Left lung (tissue), 10 donors: ENCODE results near the gene OTOG. TPM values are rescaled to one million over a fixed set of nuclear protein-coding genes. Genes with fewer than 3 reads are reported as not detected.
A peak's percentile ranks its signal among the peaks of the same experiment; 100 is the strongest.

Experiments
- ATAC-seq: fragments of 200-7000 bp; cut with Tn5 transposase; one replicate; pipeline ENCODE4 v1.9.1; 2020; ENCODE audit warnings: moderate library complexity
- DNase-seq, 4 donors: peaks; one replicate each; pipeline ENCODE4 v3.0.0-alpha.2; 2013 to 2020
- H3K27ac ChIP-seq, 2 donors: fragments of 200-600 bp; sonication (generic) in 1 of 2; one replicate each; pipeline versions ENCODE4 v1.5.0 to v1.8.0; 2020 to 2021
- H3K27me3 ChIP-seq, 2 donors: fragments of 200-600 bp; sonication (generic) in 1 of 2; one replicate each; pipeline versions ENCODE4 v1.5.0 to v1.8.0; 2020 to 2021
- H3K36me3 ChIP-seq, 2 donors: fragments of 200-600 bp; sonication (generic) in 1 of 2; one replicate each; pipeline versions ENCODE4 v1.5.0 to v1.8.0; 2020 to 2021
- H3K4me1 ChIP-seq, 2 donors: fragments of 200-600 bp; one replicate each; pipeline ENCODE4 v1.8.0; 2021
- H3K4me3 ChIP-seq, 2 donors: fragments of 200-600 bp; sonication (generic) in 1 of 2; one replicate each; pipeline versions ENCODE4 v1.5.0 to v1.8.0; 2020 to 2021; ENCODE audit warnings: mild to moderate bottlenecking in 1 of 2
- H3K9me3 ChIP-seq, 2 donors: fragments of 200-600 bp; sonication (generic) in 1 of 2; one replicate each; pipeline versions ENCODE4 v1.5.0 to v1.8.0; 2020 to 2021
- intact Hi-C, 2 donors: fragments of 100-400 bp; cut with DNase I; formaldehyde crosslinking; loops; one replicate each; pipeline versions ENCODE4 v1.11.2 to v1.14.2; 2022
- polyA plus RNA-seq, 6 donors: library from polyadenylated mRNA; unstranded; fragments of 120-200 nt; gene quantifications; one replicate each; pipeline ENCODE4 v1.2.1, GENCODE V29; 2013; ENCODE audit not compliant: insufficient read length in 6 of 6
- total RNA-seq, 2 donors: library from RNA; stranded (reverse); fragmentation: NEBNext Ultra II Directional; extraction: Animal tissue kit (Norgen Biotek cat#: 25700); gene quantifications; one replicate each; pipeline ENCODE4 v1.2.1, GENCODE V29; 2021
- TF ChIP-seq, protein P1 (sequence below), 2 donors: fragments of 200-600 bp; sonication (generic) in 1 of 2; IDR thresholded peaks; one replicate each; pipeline versions ENCODE4 v1.5.0 to v1.8.0; 2021; ENCODE audit warnings: antibody characterized with exemption in 2 of 2
- donor health status: DM: no; HTN: yes; CAD: no.
- donor health status: DM: no; HTN: no; CAD: no.

The OTOG gene
- total and polyA plus RNA-seq, 8 donors: 0.04 to 0.24 (median 0.11) TPM; not detected in 2

DNA sequence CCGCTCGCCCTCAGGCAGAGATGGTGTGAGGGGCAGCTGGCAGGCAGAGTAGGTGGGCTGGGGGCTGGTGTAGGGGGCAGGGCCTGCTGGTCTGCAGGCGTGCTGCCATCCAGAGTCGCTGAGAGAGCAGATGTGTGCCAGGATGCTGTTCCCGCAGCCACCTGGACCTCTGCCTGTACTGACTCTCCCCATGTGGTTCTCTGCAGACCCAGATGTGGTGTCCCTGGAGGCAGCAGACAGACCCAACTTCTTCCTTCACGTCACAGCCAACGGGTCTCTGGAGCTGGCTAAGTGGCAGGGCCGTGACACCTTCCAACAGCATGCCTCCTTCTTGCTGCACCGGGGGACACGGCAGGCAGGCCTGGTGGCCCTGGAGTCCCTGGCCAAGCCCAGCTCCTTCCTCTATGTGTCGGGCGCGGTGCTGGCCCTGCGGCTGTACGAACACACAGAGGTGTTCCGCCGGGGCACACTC is 58.6 kb downstream of the OTOG start:
- H3K27ac ChIP-seq: no peak overlapping the region
- no peak overlapping the region for H3K4me3 ChIP-seq
- H3K27me3 ChIP-seq: peaks cover 0 to 4% of the 10 kb centered on the region in 2 donors
- ATAC-seq: no peak
- H3K4me1 ChIP-seq: no peaks in the 10 kb centered on the region
- TF ChIP-seq, protein P1, sequence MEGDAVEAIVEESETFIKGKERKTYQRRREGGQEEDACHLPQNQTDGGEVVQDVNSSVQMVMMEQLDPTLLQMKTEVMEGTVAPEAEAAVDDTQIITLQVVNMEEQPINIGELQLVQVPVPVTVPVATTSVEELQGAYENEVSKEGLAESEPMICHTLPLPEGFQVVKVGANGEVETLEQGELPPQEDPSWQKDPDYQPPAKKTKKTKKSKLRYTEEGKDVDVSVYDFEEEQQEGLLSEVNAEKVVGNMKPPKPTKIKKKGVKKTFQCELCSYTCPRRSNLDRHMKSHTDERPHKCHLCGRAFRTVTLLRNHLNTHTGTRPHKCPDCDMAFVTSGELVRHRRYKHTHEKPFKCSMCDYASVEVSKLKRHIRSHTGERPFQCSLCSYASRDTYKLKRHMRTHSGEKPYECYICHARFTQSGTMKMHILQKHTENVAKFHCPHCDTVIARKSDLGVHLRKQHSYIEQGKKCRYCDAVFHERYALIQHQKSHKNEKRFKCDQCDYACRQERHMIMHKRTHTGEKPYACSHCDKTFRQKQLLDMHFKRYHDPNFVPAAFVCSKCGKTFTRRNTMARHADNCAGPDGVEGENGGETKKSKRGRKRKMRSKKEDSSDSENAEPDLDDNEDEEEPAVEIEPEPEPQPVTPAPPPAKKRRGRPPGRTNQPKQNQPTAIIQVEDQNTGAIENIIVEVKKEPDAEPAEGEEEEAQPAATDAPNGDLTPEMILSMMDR (IDR thresholded peaks at IDR 0.05): no peak
- H3K36me3 ChIP-seq: no peaks in the 10 kb centered on the region
- no peaks in the 10 kb centered on the region for H3K9me3 ChIP-seq
- intact Hi-C loops: no loop called here
- no peak for DNase-seq

DNA sequence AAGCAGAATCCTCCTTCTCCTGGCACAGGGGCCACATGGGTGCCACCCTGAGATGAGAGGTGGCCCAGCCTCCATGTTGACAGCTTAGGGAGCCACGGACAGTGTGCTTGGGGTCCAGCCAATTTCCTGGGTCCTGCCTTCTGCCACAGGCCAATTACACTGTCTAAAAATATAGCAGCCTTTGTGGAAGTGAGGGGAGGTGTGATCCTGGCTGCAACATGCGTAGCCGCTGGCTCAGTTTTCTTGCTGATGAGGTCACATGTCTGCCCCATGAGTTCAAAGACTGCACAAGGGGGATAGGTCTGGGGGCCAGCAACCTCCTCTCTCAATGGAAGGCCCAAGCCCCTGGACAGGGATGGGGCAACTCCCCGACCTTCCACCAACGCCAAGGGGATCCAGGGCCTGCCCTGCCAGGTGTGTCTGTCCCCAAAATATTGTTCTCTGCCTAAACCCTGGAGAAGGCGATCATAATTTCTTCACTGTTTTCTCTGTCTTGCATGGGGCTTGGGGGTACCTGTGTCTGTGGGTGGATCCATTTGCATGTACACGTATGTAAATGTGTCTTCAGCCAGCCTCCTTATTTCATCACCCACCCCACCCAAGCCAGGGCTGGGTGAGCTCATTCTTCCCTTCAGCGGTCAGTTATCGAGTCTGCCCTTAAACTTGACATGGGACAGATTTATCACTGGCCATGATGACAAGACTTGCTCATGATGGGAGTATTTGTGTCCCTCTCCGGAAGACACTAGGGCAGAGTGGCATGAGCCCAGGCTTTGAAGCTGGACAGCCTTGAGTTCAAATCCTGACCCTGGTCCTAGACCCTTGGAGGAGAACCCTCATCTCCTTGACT is 59.4 kb downstream of the OTOG start:
- no peak for ATAC-seq
- no peaks in the 10 kb centered on the region for H3K9me3 ChIP-seq
- TF ChIP-seq, protein P1 (IDR thresholded peaks at IDR 0.05): no peak
- H3K4me1 ChIP-seq: no peaks in the 10 kb centered on the region
- intact Hi-C loops: no loop called here
- DNase-seq: no peak
- H3K27me3 ChIP-seq: no peaks in the 10 kb centered on the region
- no peaks in the 10 kb centered on the region for H3K36me3 ChIP-seq
- no peak overlapping the region for H3K27ac ChIP-seq
- H3K4me3 ChIP-seq: no peak overlapping the region

DNA sequence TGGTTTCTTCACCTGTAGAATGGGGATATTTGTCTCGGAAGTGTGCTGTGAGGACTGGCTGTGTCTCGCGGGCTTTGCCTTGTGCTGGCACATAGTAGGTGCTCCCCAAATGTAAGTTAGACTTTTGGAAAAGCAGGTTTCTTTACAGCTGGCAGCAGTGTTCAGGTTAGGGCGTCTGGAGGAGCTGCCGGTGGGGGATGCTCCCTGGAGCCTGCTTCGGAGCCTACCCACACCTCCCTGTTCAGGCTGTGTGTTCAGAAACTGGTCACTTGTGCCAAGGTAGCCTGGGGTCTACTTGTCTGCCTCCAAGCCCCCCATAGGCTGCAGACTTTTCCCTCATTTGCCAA is 60.0 kb downstream of the OTOG start:
- no peak for ATAC-seq
- Histone ChIP-seq H3K9me3 (no peaks in the 10 kb centered on the region), H3K4me1 (no peaks in the 10 kb centered on the region), H3K36me3 (no peaks in the 10 kb centered on the region), H3K4me3 (no peak overlapping the region), H3K27ac (no peak overlapping the region), H3K27me3 (no peaks in the 10 kb centered on the region)
- DNase-seq: peak in 1 of 4 donors; percentile 11
- intact Hi-C loops: no loop called here
- TF ChIP-seq, protein P1 (IDR thresholded peaks at IDR 0.05): no peak

DNA sequence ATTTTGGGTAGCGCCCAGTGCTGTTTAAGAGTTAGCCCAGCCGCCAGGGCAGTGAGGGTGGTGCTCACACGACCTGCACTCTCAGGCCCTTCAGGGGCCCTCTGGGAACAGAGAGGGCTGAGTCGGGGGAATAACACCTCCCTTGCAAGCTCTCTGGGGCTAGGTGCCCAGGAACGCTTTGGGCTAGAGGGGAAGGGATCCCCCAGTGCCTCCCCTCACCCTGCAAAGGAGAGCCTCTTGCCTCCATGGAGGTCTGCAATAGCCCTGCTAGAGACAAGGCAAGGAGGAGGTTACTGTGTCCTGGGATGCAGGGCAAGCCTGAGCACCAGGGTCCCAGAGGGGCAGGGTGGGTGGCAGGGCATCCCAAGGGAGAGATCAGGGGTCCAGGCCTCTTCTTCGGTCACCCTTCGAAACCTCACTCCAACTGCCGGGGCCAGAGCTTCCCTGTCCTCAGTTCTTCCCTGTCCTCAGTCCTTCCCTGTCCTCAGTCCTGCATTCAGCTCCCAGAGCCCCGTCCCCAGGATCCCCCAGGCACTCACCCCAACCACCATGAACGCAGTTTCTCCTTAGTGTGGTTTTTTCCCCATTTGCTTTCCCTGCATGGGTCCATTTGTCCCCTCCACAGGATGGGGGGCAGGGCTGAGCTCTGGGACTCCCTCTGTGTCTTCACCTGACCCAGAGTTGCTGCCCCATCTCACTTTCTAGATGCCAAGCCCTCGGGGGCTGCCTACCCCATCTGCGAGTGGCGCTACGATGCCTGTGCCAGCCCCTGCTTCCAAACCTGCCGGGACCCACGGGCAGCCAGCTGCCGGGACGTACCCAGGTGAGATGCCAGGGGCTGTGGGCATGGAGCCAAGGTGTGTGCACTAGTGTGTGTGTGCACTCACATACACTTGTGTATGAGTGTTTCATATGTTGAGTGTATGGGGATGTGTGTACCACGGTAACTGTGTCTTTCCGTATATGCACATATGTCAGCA is 60.8 kb downstream of the OTOG start:
- TF ChIP-seq, protein P1 (IDR thresholded peaks at IDR 0.05): no peak
- no peak for ATAC-seq
- Histone ChIP-seq H3K36me3 (no peaks in the 10 kb centered on the region), H3K27me3 (peaks cover 0 to 8% of the 10 kb centered on the region in 2 donors), H3K4me3 (no peak overlapping the region), H3K4me1 (no peaks in the 10 kb centered on the region), H3K9me3 (no peaks in the 10 kb centered on the region), H3K27ac (no peak overlapping the region)
- DNase-seq: peak in 1 of 4 donors; percentile 11
- intact Hi-C loops: no loop called here

DNA sequence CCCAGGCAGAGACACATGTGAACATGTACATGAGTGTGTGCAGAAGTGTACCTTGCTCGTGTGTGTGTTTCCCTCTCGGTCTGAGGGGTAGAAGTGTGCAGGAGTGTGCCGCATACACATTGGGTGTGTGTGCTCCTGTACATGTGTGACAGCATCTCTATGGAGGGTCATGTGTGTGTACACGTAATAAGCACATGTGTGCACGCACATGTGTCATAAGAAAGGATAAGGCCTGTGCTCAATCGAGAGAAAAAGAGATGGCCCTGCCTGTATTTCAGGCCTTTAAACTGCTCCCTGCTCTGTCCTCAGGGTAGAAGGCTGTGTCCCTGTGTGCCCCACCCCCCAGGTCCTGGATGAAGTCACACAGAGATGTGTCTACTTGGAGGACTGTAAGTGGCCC is 61.8 kb downstream of the OTOG start:
- DNase-seq (no peak), ATAC-seq (no peak)
- Histone ChIP-seq H3K4me3 (no peak overlapping the region), H3K36me3 (no peaks in the 10 kb centered on the region), H3K4me1 (no peaks in the 10 kb centered on the region), H3K27me3 (peaks cover 0 to 8% of the 10 kb centered on the region in 2 donors), H3K27ac (no peak overlapping the region), H3K9me3 (no peaks in the 10 kb centered on the region)
- intact Hi-C loops: no loop called here
- TF ChIP-seq, protein P1 (IDR thresholded peaks at IDR 0.05): no peak
